ENCODE results near the gene SLX4IP.

DNA sequence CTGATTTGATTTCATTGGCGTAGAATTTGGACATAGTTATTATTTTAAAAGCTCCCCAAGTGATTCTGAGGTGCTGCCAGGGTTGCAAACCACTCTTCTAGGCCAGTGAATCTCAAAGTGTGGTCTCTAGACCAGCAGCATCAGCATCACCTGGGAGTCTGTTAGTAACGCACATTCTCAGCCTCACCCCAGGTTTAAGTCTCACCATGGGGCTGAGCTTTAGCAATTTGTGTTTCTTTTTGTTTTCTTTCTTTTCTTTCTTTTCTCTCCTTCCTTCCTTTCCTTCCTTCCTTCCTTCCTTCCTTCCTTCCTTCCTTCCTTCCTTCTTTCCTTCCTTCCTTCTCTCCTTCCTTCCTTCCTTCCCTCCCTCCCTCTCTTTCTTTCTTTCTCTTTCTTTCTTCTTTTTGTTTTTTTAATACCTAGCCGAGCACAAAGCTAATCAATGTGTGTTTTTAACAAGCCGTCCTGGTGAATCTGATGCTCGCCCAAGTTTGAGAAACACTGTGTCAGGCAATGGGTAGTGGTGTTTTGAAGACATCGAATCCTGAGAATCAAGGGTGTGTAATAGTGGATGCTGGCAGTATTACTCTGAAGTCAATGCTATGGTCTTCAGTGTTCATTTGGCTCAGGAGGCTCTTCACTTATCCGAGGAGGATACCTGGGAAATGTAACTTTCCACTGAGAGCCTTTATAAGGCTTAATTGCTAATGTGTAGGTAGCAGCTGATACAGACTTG lies 104.9 kb downstream of the SLX4IP start:
- TF ChIP-seq, protein P1, sequence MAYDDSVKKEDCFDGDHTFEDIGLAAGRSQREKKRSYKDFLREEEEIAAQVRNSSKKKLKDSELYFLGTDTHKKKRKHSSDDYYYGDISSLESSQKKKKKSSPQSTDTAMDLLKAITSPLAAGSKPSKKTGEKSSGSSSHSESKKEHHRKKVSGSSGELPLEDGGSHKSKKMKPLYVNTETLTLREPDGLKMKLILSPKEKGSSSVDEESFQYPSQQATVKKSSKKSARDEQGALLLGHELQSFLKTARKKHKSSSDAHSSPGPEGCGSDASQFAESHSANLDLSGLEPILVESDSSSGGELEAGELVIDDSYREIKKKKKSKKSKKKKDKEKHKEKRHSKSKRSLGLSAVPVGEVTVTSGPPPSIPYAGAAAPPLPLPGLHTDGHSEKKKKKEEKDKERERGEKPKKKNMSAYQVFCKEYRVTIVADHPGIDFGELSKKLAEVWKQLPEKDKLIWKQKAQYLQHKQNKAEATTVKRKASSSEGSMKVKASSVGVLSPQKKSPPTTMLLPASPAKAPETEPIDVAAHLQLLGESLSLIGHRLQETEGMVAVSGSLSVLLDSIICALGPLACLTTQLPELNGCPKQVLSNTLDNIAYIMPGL (CRISPR knock-in tag; IDR thresholded peaks at IDR 0.05), result no peak
- TF ChIP-seq CREB1 (CRISPR knock-in tag; IDR thresholded peaks at IDR 0.05), result no peak

Data from WTC11 (cell line).